Activated T-cell treated with anti-CD3 and anti-CD28 coated beads for 48 hours (primary cell): ENCODE measurements around the gene ABCG1.

Experiments used
- DNase-seq: peaks from one replicate; pipeline ENCODE4 v3.0.0-alpha.2; 2020; ENCODE audit warnings: low read depth

ABCG1 gene

GRCh38 chr21:42251654-42252324 lies 32.8 kb downstream of the ABCG1 start:
- DNase-seq, result no peak

DNA sequence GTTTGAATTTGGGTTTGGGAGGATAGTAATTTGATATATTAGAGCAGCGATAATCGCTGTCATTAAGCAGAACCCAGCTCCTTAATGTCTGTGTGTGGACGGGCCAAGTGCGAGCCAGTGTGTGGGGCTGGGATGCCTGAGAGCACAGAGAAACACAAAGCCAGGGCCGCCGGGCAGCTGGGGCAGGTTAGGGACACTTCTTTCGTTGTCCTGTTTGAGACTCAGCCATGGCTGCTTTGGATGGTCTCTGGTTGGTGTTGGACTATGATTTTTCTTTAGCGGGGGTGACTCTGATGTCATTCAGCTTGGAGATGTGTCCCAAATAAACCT lies 33.4 kb downstream of the ABCG1 start:
- no peak for DNase-seq

DNA sequence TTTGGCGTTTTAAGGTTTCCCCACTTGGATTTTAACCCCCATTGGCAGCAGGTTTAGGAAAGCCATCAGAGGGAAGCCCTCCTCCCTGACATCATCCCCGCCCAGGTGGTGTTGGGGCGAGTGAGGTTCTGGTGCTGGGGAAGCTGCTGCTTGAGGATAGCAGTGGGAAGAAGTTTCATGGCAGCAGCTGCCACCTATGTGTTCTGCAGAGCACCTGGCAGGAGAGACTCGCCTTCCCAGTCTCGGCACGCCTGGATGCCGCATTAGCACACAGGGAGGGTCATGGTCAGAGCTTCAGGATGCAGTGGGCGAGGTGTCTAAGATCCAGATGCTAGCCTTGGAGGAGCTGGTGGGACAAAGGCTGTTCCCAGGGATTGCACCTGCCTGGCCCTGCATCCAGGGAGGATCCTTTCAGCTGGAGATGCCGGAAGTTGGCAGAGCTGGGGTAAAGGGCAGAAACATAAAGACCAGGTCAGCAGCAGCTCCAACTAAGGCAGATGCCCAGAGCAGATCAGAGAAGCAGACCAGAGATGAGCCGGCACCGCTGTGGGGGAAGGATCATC lies 33.9 kb downstream of the ABCG1 start:
- DNase-seq, result no peak

GRCh38 chr21:42253466-42253865 lies 34.5 kb downstream of the ABCG1 start:
- no peak for DNase-seq

- no peak for DNase-seq
These were observed 35.1 kb downstream of the ABCG1 start for GRCh38 chr21:42254083-42254482.

DNA sequence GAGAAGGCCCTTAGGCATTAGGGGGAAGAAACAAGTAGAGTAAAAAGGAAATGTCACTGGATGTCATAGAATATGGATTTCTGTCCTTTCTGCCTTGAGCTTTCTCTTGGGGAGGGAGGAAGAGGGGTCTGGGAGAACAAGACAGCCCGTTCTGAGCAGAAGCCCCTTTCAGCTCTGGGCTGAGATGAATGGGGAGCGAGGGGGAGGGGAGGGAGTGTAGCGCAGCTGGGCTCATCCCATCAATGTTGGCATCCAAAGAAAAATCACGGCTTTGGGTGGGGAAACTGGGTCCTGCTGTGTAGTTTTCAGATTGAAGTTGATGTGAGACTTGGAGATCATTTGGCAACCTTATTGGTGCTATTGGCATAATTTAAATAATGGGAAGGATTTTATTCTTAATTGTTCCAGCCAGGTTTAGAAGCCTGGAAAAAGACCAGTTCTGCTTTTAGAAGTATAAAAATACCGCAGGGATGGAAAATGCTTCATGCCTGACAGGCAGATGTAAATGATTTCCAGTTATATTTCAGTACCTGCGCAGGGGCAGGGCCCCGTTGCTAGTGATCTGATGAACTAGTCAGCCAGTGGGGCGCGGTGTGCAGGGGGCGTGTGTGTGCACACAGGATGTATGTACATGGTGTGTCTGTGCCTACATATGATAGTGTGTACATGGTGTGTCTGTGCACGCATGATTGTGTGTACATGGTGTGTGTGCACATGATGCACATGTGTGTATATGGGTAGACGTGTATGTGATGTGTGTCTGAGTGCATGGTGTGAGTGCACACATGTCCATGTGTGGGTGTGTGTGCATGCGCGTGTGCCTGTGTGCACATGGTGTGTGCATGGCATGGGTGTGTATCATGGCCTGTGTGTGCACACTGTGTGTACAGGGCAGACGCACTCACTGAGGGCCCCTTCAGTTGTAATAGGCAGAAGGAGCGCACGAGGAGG lies 36.0 kb downstream of the ABCG1 start:
- no peak for DNase-seq

GRCh38 chr21:42255825-42256224 lies 36.9 kb downstream of the ABCG1 start:
- DNase-seq, result no peak

- no peak for DNase-seq
These were observed 37.4 kb downstream of the ABCG1 start for GRCh38 chr21:42256316-42256715.

DNA sequence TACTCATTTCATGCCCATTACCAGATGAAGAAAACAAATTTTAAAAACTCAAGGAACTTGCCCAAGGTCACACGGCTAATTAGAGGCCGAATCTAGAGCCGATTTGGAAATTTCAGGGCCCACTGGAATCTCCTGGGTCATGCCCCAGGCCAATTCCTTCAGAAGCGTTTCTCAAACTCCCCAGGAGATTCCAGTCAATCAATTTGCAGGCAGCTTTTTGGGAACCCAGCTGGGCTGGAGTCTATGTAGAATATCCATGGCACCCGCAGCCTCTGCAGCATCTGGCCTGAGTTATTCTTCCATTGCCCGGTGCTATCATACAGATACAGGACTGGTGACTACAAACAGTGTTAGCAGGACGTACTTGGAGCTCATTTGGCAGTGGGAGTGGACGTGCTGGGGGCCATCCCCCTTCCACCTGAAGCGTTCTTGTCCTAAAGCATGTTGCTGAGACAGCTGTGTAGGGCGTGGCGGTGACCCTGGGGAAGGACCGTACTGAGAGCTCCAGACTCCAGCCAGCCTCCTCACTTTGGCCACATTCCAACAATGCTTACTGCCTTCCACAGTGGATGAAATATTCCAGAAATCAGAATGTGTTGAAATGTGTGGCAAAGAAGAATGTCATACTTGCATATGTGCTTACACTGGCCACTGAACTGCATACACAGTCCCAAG lies 38.3 kb downstream of the ABCG1 start:
- no peak for DNase-seq

GRCh38 chr21:42258150-42258884 lies 39.4 kb downstream of the ABCG1 start:
- DNase-seq, result peak; percentile 76

DNA sequence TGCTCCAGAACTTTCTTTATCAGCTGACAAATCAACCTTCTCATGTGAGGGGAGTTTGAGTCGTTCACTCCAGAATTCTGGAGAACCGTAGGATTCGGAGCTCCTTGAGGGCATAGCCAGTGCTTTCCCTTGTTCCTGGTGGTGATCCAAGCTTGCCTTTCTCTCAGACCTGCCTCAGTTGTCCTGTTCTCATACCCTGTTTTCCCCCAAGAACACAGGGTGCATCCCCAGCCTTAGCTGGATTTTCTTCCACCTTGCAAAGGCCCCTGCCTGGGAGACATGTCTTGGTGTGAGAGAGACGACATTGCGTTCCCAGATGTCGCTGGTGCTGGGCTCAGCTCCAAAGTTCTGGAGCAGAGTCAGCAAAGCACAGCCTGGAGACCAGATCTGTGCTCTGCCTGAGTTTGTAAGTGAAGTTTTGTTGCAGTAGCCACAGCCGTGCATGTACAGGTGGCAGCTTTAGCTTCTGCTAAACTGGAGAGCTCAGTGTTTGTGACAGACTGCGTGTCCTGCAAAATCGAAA lies 40.0 kb downstream of the ABCG1 start:
- no peak for DNase-seq

DNA sequence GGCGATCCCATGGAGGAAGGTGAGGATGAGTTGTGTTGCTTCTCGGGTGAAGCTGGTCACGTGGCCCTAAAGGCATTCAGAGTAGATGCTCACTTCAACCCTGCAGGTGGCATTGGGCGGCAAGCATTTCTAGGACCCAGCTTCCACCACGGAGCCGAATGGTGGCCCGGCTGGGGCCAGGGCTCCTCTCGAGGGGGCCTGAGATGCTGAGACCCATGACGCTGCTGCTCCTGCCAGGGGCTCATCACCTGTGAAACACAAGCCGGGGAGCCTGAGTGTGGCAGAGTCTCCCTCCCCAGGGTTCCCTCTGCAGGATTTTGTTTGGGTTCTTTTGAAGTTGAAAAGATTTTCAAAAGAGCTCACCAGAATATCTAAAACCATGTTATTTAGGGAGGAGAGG lies 41.2 kb downstream of the ABCG1 start:
- DNase-seq, result no peak

DNA sequence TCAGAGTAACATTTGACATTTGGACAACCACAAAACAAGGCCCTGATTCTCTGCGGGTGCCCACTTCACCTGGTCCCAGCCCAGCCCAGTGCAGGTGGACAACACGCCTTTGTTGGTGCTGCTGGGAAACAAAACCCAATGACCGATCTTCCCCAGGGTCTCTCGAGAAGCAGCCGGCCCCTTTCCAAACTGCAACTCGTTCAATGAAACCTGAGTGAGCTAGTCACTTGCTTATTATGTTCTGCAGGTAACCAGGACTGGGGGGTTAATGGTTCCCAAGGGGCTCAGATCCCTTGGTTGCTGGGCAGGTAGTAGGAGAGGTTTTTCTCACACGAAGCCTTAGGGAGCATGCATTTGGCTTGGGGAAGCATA lies 42.9 kb downstream of the ABCG1 start:
- DNase-seq, result no peak

DNA sequence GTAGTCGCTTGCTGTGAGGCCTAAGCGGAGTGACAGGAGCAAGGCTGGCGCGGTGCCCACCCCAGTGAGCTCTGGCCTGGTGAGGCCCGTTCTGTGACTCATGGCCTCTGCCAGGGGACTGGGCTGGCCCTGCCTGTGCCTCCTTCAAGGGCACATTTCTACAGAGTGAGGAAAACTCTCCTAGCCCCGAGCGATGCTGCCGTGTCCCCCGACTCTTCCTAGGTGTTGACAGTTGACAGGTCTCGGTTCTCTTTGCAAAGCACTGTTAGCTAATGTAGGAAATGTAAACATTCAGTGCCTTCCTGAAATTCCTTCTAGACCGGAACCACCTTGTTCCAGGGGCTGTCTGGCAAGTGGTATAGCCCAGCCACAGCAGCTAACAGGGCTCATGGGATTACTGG lies 43.9 kb downstream of the ABCG1 start:
- no peak for DNase-seq

DNA sequence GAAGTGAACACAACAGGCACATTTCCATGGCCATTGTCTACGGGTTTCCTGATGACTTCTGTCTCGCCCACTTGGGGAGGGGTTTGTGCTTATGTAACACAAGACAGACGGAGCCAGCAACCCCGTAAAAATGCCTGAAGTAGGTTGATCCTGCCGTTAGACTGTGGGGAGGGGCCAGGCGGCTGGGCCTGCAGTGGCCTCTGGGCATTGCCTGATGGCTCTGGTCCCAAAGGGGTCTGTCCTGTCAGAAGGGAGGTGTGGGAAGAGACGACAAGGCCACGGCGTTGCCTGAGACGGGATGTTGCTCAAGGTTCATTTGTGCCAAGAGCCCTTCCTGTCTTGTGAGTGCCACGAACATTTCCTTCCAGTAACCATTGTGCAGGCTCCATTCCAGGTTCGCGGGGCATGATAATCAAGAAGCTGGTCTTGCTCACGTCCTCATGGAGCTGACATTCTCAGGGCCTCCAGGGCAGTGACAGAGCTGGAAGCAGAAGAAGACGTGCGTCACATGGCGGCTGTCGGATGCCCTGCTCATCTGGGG lies 44.7 kb downstream of the ABCG1 start:
- DNase-seq, result no peak

DNA sequence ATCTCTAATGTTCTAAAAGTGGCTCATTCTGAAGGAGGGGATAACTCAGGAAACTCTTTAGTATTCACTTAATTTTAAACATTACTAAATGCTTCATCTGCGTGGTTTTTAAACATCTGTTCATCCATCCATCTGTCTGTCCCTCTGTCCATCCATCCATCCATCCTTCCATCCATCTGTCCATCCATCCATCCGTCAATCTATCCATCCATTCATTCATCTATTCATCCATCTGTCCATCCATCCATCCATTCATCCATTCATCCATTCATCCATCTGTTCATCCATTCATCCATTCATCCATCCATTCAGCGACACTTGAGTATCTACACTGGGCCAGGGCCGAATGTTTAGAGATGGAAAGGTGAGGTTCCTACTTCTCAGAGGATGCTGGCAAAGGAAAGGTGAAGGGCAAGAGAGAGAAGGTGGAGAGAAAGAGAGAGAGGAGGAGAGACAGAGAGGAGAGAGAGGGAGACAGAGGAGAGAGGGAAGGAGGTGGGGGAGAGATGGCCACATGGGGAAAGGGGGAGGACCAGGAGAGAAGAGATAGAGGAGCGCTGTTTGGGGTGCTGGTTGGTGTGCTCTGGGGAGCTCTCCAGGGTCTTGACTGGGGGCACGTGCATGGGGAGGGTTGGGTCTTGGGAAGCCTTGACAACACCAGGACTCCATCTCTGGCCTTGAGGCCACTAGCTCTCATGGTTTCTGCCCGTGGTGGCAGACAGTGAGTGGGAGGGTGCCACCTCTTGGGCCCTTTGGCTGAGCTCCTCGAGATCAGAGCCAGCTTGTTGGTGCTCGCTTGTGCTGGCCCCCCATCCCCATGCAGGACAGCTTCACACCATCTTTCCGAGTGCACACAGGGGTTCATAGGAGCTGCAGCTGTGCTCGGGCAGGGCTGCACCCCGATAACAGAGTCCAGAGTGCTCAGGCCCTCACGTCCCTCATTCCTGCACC lies 45.6 kb downstream of the ABCG1 start:
- DNase-seq, result no peak

DNA sequence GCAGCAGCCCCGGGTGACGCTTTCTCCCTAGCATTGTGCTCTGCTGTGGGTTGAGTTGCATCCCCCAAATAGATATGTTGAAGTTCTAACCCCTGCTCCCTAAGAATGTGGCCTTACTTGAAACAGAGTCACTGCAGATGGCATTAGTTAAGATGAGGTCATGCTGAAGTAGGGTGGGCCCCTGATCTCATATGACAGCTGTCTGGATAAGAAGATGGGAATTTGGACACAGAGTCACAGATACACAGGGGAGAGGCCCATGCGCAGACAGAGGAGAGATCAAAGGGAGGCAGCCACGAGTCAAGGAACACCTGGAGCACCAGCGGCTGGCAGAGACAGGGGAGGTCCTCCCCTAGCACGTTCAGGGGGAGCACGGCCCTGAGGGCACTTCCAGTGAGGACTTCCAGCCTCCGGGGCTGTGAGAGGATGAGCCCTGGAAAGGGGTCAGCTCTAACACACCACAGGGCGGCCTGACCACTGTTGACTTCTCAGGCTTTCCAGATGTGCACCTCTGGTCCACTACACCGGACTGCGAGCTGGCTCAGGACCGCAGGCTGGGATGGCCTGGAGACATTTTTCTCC lies 46.4 kb downstream of the ABCG1 start:
- no peak for DNase-seq

DNA sequence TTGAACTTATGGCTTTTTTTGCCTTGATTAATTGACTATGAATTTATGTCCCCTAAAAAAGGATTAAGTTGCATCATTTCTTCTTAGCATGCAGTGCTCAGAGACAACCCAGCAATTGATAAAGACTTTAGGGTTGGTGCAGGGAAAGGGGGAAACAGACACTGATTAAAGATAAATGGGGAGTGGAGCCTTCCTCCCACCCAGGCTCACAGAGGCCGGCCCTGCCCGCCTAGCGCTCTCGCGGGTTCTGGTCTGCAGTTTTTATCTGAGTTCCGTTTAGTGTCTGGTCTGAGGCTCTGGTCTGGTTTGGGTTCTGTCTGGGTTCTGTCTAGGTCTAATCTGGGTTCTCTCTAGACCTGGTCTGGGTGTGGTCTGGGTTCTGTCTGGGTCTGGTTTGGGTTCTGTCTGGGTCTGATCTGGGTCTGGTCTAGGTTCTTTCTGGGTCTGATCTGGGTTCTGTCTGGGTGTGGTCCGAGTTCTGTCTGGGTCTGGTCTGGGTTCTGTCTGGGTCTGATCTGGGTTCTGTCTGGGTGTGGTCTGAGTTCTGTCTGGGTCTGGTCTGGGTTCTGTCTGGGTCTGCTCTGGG lies 48.1 kb downstream of the ABCG1 start:
- DNase-seq, result no peak

DNA sequence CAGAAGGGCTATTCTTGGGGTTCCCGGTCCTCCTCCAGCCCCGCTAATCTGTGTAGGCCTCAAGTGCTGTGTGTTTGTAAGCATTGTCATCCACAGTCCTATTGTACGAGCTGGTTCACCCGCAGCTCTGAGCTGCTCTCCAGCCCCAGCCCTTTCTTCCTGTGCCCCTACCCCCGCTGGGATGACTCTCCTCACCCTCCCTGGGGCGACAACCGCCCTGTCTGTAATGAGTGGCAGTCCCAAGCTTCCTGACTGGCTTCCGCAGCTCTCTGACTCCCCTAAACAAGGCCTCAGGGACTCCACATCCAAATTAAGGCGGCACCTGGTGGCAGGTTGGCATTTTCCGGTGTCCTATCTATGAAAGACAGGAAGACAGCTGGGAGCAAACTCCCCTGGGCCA lies 50.4 kb downstream of the ABCG1 start:
- no peak for DNase-seq

GRCh38 chr21:42271065-42271464 lies 52.1 kb downstream of the ABCG1 start:
- no peak for DNase-seq
